Occipital lobe (tissue), 2 donors: ENCODE results near the gene EFCAB5. TPM values are rescaled to one million over a fixed set of nuclear protein-coding genes. Genes with fewer than 3 reads are reported as not detected.
"Not testable (repeated sequence)": the region's sequence is repeated elsewhere in the genome, so short reads cannot be mapped to it uniquely, and the experiment has no call there.

ENCODE experiments used
- DNase-seq: peaks from one replicate; lab custom pipeline; 2025; lab: John Stamatoyannopoulos, UW
- total RNA-seq: library from RNA; depleted of rRNA; stranded (reverse); fragments of >200 nt; gene quantifications from one replicate; pipeline ENCODE4 v1.2.3, GENCODE V29; 2014

EFCAB5 gene
- total RNA-seq, 1 donor from 2014 or later: 2.2 TPM

- peak; percentile 18 for DNase-seq
These were observed 152.2 kb downstream of the EFCAB5 start for GRCh38 chr17:30093463-30094147.

GRCh38 chr17:30095507-30096244 lies 154.2 kb downstream of the EFCAB5 start:
- DNase-seq: no peak

GRCh38 chr17:30101686-30102390 lies 160.4 kb downstream of the EFCAB5 start:
- no peak for DNase-seq

- DNase-seq: no peak
These were observed 162.5 kb downstream of the EFCAB5 start for GRCh38 chr17:30103921-30104320.

- peak; percentile 41 for DNase-seq
These were observed 163.3 kb downstream of the EFCAB5 start for GRCh38 chr17:30104575-30105339.

- DNase-seq: no peak
These were observed 171.4 kb downstream of the EFCAB5 start for GRCh38 chr17:30112794-30113193.

- DNase-seq: no peak
These were observed 171.8 kb downstream of the EFCAB5 start for GRCh38 chr17:30113213-30113612.

- no peak for DNase-seq
These were observed 174.9 kb downstream of the EFCAB5 start for GRCh38 chr17:30116345-30116660.

- DNase-seq: peak; percentile 89
These were observed 175.5 kb downstream of the EFCAB5 start, which contains the start of gene NSRP1 for GRCh38 chr17:30116661-30117551. NSRP1 (plus strand) TSS chr17:30116816; CDS start chr17:30116844, 28 bp downstream.

- DNase-seq: no peak
These were observed 176.2 kb downstream of the EFCAB5 start for GRCh38 chr17:30117675-30118081.

GRCh38 chr17:30118635-30119034 lies 177.2 kb downstream of the EFCAB5 start:
- not testable (repeated sequence) for DNase-seq

GRCh38 chr17:30124273-30124796 lies 182.9 kb downstream of the EFCAB5 start:
- DNase-seq: no peak

- DNase-seq: no peak
These were observed 188.7 kb downstream of the EFCAB5 start for GRCh38 chr17:30130121-30130520.

- no peak for DNase-seq
These were observed 191.2 kb downstream of the EFCAB5 start for GRCh38 chr17:30132615-30133014.

- no peak for DNase-seq
These were observed 191.8 kb downstream of the EFCAB5 start for GRCh38 chr17:30133197-30133596.

GRCh38 chr17:30134551-30134950 lies 193.1 kb downstream of the EFCAB5 start:
- no peak for DNase-seq

- no peak for DNase-seq
These were observed 195.7 kb downstream of the EFCAB5 start for GRCh38 chr17:30137158-30137557.

GRCh38 chr17:30147860-30148259 lies 206.4 kb downstream of the EFCAB5 start:
- DNase-seq: not testable (repeated sequence)

GRCh38 chr17:30148376-30148775 lies 206.9 kb downstream of the EFCAB5 start:
- DNase-seq: no peak

GRCh38 chr17:30151471-30151870 lies 210.0 kb downstream of the EFCAB5 start:
- no peak for DNase-seq
